CD4-positive, alpha-beta T cell treated with Interferon gamma for 1 hour (primary cell): ENCODE measurements around the gene NFATC1.

Source experiments
- DNase-seq: peaks from one replicate; pipeline ENCODE4 v3.0.0-alpha.2; 2020

The NFATC1 gene

DNA sequence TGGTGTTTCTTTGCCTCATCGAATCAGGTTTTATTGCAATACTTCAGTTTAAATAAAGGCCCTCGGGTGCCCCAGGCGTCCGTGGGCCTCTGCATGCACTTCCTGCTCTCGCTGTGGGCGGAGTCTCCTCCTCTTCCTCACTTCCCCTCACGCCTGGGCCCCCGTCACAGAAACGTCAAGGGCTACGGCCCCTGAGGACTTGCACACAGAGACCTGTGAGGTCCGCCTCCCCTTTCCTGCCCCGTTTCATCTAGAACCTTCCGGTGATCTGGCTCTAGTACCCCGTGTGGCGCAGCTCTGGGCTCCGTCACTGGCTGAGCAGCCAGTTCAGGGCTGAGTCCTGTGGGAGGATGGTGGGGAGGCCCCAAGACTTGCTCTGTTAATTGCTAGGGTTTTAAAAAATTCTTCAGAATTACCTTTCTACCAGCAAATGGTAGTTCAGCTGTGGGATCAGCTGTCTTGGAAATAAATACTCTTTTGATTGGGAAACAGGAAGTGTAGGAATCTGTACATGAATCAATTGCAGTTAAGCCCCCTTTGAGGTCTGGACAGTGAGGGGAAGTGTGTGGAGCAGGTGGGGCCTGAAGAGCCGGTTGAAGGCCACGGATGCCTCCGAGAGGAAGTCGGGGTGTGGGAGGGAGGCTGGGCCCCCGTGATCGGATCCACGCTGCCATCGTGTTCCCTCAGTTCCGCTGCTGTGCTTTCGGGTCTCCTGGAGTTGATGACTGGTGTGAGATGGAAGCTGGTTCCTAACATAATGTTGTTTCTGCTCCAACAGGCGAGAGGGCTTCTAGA lies 10.2 kb downstream of the NFATC1 start:
- peak; percentile 97 for DNase-seq

DNA sequence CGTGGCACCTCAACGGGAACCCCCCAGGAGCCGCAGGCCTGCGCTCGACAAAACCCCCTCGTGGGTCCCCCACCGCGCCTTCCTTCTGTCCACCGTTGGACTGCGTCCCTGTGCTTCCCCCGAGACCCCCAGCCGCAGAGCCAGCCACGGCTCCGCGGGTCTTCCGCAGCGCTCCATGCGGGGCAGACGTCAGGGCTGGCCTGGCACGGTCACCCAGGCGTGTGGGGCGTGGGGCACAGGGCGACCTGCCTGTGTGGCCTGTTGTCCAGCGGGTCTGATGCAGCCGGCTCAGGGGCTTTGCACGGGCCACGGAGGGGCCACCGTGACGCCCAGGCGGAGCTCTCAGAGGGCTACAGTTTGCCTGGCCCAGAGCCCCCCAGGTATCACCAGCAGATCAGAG lies 11.0 kb downstream of the NFATC1 start:
- no peak for DNase-seq

DNA sequence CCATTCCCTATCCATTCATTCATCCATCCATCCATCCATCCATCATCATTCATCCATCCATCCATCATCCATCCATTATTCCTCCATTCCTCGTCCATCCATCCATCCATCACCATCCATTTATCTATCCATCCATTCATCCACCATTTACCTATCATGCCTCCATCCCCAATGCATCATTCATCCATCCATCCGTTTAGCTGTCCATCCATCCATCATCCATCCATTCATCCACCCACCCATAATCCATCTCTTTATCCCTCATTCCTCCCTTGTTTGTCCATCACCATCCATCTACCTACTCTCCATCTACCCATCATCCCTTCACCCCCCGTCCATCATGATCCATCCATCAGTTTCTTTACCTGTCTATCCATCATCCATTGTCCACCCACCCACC lies 13.6 kb downstream of the NFATC1 start:
- DNase-seq, result no peak

DNA sequence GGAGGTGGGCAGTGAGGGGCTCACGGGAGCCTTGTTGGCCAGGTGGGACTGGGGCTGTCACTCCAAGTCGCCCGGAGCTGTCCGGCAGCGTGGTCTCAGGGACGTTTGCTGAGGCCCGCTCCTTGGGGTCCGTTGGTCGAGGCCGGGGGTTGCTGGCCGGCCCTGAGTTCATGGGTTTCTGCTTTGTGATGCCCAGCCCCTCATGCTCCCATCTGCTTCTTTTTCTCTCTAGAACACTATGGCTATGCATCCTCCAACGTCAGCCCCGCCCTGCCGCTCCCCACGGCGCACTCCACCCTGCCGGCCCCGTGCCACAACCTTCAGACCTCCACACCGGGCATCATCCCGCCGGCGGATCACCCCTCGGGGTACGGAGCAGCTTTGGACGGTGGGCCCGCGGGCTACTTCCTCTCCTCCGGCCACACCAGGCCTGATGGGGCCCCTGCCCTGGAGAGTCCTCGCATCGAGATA lies 14.5 kb downstream of the NFATC1 start:
- DNase-seq, result no peak

DNA sequence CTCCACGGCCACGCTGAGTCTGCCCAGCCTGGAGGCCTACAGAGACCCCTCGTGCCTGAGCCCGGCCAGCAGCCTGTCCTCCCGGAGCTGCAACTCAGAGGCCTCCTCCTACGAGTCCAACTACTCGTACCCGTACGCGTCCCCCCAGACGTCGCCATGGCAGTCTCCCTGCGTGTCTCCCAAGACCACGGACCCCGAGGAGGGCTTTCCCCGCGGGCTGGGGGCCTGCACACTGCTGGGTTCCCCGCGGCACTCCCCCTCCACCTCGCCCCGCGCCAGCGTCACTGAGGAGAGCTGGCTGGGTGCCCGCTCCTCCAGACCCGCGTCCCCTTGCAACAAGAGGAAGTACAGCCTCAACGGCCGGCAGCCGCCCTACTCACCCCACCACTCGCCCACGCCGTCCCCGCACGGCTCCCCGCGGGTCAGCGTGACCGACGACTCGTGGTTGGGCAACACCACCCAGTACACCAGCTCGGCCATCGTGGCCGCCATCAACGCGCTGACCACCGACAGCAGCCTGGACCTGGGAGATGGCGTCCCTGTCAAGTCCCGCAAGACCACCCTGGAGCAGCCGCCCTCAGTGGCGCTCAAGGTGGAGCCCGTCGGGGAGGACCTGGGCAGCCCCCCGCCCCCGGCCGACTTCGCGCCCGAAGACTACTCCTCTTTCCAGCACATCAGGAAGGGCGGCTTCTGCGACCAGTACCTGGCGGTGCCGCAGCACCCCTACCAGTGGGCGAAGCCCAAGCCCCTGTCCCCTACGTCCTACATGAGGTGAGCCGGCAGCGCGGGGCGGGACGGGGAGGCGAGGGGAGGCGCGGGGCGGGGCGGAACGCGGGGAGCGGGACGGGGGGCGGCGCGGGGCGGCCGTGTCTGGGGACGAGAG lies 15.2 kb downstream of the NFATC1 start:
- no peak for DNase-seq

DNA sequence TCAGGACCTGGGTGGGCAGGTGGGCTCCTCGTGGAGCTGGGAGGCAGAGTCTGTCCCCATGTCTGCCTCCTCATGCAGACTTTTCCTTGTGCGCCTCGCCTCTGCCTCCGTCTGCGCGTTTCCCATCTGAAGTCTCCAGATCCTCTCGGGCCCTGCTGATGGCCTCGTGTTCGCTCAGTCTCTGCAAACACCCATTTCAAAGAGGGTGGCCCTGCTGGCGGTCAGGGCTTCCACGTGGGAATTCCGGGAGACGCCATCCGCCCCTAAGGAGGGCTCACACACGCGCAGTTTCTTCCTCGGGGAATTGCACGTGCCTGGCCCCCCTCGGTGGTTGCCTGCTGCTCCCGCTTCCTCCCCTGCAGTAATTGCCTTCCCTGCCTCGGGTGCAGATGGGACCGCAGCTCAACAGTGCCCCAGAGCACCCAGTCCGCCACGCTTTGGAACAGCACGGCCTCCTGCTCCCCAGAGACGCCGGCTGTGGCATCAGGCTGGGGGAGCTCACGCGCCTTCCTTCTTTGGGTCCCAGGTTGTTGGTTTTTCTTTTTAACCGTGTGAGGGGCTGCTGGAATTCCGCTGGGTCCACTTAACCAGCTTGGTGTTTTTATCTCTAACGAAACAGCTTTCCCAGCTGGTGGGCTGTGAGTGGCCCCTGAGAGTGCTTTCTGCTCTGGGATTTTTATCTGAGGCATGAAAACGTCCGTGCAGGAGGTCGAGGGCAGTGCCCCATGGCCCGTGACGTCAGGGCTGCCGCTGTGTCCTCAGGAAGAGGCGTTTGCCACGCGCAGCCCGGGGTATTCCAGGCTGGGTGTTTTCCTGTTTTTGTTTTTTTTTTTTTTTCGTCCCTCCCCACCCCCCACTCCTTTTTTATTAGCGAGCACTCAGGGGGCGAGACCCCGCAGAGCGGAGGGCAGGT lies 16.1 kb downstream of the NFATC1 start:
- no peak for DNase-seq

DNA sequence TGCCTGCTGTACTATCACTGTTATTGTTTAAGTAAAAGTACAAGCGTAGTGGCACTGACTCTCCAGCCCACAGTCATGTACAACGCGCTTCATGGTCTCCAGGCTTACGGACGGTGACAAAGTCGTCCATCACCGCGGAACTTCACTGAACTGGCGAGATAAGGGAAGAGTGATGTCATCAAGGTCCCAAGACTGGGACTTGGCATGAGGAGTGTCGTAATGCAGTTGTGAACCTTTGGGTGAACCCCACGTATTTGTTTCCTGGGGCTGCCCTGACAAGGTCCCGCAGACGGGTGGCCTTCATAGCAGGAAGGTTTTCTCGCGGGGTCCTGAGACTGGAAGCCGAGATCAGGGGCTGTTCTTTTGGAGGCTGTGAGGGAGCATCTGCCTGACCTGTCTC lies 17.3 kb downstream of the NFATC1 start:
- no peak for DNase-seq

DNA sequence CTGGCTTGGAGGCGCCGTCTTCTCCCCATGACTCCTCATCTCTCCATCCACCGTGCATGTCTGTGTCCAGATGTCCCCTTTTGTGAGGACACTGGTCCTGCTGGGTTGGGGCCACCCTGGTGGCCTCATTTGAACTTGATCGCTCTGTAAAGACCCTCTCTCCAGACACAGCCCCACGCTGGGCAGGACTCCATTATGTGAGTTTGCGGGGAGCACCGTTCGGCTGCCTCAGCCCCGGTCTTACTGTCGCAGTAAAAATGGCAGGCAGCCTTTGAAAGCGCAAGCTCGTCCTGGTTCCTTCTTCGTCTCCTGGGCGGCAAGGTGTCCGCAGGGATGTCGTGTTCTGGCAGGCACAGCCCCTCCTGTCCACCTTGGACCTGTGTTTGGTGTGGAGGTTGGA lies 17.7 kb downstream of the NFATC1 start:
- DNase-seq, result no peak

DNA sequence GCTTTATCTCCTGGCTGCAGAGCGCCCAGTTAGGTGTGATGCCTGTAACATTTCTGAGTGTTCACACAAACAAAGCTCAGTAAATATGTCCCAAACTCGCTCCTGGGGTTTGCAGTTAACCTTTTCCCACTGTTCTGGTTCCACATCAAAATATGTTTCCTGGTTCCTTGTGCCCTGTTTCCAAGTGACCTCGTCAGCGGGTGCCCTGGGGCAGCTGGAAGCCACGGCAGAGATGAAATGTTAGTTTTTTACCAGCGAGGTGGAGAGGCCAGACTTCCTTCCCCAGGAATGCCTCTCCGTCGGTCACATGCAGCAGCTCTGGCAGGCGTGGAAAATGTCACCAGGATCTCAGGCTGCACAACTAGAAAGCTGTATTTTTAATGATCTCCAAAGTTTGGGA lies 18.2 kb downstream of the NFATC1 start:
- DNase-seq, result no peak

DNA sequence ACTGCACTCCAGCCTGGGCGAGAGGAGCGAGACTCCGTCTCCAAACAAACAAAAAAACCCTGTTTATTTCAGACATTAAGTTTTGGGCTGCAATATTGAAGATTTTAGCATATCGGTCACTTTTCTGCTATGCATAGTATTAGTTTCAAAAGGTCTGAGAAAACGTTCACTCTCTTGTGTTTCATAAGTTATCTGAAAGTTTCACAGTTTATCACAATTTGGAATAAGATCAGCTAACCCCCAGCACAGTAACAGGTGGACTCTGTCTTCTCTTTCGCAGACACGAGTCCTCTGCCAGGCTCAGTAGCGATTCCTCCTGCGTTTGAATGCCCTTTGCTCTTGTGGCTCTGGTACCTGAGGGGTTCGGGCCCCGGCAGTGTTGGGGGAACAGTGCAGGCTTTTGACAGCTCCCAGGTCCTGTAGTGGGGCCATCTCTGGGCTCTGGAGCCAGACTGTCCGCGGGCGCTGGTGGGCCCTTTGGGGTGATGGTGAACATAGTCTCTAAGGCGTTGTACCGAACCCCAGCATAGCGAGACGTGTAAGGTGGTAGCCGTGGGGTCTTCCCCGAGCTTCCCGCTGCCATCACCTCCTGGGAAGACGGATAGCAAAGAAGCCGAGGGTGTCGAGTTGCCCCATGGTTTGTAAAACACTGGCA lies 20.4 kb downstream of the NFATC1 start:
- DNase-seq, result no peak

DNA sequence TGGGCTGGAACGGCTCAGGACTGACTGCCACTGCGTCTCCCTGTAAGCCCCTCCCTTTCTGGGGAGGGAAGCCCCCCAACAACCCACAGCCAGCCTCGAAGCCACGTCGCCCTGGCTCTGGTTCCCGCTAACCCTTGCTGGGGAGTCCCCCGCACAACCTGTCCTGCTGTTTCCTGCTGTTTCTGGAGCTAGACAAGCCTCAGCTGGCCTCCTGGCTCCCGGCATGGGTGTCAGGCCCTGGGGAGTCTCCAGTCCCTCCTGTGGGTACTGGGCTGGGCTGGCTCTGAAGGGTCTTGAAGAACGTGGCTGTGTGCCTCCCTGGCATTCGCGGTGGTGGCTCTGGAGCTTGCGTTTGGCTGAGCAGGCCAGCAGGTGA lies 20.9 kb downstream of the NFATC1 start:
- no peak for DNase-seq

DNA sequence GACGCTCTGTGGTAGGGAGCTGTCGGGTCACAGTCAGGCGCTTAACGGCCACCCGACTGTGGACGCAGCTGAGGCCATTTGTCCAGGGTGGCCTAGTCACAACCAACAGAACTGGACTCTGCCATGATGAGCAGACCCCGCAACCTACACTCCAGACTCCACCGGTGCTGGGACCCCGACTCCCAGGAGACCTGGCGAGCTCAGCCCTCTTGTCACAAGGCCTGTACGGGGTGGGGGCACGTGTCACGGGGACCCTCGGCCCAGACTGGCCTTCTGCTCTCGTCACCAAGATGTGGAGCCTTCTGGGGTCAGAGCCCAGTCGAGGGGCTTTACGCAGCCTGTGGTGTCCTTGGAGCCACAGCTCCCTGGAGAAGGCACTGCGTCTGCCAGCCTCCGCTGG lies 22.5 kb downstream of the NFATC1 start:
- DNase-seq, result no peak

DNA sequence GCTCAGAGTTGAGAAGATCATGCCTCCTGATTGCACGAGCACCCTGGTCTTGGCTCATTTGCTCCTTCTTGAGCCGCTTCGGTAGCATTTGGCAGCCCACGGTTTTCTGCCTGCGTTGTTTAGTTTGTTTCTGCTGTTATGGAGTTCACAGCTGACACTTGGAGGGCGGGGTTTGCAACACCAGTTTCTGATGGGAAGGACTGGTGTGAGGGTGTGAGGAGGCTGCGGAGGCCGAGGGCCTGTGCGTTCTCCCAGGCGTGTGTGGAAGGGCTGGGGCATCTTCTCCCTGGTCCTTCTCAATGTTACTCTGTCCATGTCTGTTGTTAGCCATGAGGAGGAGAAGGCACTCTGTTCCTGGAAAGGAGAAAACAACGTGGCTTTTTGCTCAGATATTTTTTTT lies 22.9 kb downstream of the NFATC1 start:
- no peak for DNase-seq

DNA sequence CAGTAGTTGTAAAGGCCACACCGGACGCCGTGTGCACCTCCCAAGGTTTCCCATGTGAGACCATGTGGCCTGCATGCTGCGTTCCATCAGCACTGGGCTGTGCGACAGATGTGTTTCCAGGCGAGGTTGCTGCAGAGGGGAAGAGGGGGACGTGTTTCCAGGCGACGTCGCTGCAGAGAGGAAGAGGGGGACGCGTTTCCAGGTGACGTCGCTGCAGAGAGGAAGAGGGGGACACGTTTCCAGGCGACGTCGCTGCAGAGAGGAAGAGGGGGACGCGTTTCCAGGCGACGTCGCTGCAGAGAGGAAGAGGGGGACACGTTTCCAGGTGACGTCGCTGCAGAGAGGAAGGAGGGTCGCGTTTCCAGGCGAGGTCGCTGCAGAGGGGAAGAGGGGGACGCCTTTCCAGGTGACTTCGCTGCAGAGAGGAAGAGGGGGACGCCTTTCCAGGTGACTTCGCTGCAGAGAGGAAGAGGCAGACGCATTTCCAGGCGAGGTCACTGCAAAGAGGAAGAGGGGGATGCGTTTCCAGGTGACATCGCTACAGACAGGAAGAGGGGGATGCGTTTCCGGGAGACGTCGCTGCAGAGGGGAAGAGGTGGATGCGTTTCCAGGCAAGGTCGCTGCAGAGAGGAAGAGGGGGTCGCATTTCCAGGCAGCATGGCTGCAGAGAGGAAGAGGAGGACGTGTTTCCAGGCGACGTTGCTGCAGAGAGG lies 24.5 kb downstream of the NFATC1 start:
- DNase-seq, result no peak

DNA sequence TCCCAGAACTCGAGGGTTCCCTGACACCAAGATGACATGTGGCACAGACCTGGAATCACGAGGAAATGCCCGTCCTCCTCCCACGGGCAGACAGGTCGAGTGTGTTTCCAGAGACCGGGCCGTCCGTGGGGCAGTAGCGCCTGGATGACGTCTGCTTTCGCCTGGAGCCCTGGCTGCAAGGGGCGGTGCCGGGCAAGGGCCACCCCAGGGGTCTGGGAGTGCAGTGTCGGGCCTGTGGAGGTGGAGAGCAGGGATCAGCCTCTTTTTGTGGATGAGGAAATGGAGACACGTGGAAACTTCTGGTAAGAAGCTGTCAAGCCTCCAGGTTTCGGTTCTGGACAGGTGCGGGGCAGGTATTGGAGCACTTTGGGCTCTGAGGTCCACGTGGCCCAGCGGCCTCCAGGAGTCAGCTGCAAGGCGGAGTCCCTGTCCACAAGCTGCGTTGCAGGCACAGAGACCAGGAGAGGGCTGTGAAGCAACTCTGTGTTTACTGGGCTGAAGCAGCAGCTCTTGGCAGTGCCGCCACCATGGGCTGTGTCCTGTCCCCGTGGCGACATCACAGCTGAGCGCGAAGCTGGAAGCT lies 25.6 kb downstream of the NFATC1 start:
- DNase-seq, result no peak

DNA sequence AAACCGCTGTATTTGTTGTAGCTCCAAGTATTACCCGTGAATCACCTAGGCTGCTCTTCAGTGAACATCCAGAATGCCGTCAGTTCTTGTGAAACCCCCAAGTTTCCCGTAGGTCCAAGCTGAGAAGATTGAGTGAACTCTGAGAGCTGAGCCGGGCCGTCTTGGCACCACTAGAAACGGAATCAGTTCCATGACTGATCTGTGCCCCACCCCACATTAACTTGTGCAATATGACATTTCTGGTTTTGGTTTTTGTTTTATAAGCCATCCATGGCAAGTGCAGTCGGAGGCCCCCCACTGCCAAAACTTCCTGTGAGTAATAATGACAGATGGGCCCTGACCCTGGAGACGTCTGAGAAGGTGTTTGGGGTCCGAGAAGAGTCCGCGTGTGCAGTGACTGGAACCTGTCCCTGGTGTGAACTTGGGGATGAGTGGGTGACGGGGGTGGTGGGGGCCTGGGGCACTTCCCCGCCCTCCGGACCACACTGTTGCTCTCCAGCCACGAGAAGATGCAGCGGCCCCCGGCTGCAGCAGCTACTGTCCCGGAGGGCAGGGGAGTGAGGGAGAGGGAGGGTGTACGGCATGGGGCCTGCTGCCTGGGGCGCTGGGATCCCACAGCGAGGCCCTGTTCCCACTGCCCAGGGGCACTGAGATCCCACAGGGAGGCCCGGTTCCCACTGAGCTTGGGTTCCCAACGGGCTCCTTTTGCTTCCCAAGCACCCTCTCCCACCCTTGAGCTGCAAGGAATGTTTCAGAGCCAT lies 26.5 kb downstream of the NFATC1 start:
- DNase-seq, result no peak

DNA sequence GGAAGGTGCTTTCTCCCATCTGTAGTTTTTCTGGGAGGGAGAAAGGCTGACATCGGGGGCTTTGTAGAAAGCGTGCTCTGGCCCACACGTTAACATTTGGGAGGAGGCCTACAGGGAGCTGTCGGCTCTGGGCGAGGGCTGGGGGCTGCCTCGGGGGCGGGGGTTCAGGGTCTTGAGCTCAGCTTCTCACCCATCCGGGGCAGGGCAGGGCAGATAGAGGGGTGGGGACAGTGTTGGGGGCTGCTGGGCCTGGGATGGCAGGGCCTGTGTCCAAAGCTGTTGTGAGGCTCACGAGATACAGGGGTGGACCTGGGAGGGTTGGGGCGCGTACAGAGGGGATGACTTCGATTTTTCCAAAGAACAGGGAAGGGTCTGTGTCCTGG lies 27.0 kb downstream of the NFATC1 start:
- no peak for DNase-seq

DNA sequence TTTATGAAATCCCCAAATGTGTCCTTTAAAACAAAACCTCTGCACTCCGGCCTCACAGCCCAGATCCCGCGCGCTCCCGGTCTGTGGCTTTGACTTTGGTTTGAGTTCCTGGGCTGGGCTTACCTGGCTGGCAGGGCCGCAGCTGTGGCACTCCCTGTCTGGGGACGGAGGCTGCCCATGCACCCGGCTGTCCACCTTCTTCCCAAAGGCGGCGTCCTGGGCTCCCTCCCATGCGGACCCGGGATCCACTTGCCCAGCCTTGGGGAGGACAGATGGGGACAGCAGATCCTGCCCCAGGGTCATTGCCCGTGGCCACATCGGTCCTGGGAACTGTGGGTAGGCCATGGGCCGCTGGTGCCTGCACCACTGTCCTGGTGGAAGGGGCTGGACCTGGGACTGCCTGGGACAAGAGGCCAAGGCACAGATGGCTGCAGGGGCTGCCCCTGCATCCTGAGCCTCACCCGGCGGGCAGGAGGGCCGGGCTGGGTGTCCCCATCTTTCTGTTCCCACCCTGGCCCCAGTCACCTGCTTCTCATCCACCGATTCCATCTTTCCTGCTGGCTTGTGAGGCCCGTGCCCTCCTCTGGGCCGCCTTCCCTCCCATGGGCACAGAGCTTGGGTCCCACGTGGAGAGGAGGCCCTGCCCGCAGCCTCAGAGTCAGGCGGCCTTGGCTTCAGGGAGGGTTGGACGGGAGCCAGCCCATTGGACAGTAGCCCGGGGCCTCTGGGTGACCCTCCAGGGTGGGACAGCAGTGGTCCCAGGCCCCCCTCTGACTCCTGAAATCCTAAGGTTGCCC lies 27.7 kb downstream of the NFATC1 start:
- DNase-seq, result no peak

DNA sequence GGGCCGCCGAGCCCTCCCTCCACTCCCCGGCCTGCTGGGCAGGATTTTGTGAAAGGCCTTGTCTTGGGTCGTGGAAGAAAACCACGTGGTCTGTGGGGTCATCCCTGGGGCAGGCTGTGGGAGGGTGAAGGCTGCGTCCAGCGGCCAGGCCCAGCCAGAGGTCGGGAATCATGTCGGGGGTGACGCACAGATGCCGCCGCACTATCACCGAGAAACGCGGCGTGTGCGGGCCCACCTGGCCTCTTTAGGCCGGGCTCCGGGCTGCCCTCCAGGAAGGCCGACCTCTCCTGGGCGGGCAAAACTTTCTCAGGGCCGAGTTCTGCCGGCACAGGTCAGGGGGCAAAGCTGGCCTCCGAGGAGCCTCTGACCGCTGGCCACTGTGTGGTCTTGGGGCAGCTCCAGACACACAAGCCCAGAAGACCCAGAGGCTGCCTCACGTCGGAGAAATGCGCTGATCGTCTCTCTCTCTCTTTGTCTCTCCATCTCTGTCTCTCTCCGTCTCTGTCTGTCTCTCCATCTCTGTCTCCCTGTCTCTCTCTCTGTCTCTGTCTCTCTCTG lies 28.4 kb downstream of the NFATC1 start:
- no peak for DNase-seq
